Measurements from ENCODE around the gene DNAH2.

Gene DNAH2

DNA sequence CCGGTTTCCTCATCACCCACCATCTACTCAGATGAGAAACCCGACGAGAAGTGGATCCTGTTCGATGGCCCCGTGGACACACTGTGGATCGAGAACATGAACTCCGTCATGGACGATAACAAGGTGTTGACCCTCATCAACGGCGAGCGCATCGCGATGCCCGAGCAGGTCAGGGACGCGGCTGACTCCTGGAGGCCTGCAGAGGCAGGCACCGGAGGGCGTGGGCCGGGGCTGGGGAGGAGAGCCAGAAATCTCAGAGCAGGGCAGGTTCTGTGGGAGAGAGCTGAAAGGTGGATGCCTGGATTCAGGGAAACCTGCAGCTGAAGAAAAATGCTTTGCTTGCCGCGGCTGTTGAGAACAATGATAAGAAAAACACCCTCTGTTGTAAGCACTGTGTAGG, 69.3 kb downstream of the DNAH2 start:
- TF ChIP-seq, protein P1, sequence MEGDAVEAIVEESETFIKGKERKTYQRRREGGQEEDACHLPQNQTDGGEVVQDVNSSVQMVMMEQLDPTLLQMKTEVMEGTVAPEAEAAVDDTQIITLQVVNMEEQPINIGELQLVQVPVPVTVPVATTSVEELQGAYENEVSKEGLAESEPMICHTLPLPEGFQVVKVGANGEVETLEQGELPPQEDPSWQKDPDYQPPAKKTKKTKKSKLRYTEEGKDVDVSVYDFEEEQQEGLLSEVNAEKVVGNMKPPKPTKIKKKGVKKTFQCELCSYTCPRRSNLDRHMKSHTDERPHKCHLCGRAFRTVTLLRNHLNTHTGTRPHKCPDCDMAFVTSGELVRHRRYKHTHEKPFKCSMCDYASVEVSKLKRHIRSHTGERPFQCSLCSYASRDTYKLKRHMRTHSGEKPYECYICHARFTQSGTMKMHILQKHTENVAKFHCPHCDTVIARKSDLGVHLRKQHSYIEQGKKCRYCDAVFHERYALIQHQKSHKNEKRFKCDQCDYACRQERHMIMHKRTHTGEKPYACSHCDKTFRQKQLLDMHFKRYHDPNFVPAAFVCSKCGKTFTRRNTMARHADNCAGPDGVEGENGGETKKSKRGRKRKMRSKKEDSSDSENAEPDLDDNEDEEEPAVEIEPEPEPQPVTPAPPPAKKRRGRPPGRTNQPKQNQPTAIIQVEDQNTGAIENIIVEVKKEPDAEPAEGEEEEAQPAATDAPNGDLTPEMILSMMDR (conservative IDR thresholded peaks at IDR 0.05; ENCODE audit: control insufficient read depth, insufficient read depth, low read depth, low read length) = no peak
- no peak for DNase-seq (ENCODE audit: low read depth)
- H3K4me3 ChIP-seq (ENCODE audit: control insufficient read depth, low read depth, low read length) = no peak overlapping the region

DNA sequence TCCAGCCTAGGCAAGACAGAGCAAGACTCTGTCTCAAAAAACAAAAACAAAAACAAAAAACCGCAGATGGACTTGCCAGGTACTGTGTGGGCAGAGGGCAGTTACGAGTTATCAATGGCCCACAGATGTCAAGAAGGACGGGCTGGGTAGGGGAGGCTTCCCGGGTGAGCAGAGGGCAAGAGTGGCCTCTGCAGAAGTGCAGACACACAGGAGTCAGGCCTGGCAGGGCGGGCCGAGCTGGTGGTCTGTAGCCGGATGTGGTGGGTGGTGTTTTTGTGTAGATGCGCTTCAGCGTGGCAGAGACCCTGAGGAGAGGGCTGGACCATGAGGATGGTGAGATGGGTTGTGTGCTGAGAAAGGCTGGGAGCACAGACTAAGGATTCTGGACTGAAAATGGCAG, 71.6 kb downstream of the DNAH2 start:
- no peak for DNase-seq (ENCODE audit: low read depth)
- no peak overlapping the region for H3K4me3 ChIP-seq (ENCODE audit: control insufficient read depth, low read depth, low read length)
- TF ChIP-seq, protein P1 (conservative IDR thresholded peaks at IDR 0.05; ENCODE audit: control insufficient read depth, insufficient read depth, low read depth, low read length) = no peak

DNA sequence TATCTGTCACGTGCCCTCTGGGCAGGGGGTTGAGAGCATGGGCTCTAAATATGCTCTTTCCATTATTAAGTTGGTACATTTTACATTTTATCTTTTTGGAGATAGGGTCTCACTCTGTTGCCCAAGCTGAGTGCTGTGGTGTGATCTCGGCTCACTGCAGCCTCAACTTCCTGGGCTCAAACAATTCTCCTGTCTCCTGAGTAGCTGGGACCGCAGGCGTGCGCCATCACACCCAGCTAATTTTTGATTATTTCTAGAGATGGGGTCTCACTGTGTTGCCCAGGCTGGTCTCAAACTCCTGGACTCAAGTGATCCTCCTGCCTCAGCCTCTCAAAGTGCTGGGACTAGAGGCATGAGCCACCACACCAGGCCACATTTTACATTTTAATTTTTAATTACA, 72.6 kb downstream of the DNAH2 start:
- no peak overlapping the region for H3K4me3 ChIP-seq (ENCODE audit: control insufficient read depth, low read depth, low read length)
- no peak for DNase-seq (ENCODE audit: low read depth)
- TF ChIP-seq, protein P1 (conservative IDR thresholded peaks at IDR 0.05; ENCODE audit: control insufficient read depth, insufficient read depth, low read depth, low read length) = no peak

DNA sequence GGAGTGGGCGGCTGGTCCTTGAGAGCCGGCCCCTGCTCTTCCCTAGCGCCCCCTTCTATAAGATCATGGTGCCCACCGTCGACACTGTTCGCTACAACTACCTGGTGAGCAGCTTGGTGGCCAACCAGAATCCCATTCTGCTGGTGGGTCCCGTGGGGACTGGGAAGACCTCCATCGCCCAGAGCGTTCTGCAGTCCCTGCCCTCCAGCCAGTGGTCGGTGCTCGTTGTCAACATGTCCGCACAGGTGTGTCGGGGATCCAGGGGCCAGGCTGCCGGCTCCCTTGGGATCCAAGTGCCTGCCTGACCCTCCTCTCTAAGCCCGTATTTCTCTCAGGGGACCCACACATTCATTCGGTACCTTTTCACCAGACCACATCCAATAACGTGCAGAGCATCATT, 75.1 kb downstream of the DNAH2 start:
- TF ChIP-seq, protein P1 (conservative IDR thresholded peaks at IDR 0.05; ENCODE audit: control insufficient read depth, insufficient read depth, low read depth, low read length) = no peak
- no peak overlapping the region for H3K4me3 ChIP-seq (ENCODE audit: control insufficient read depth, low read depth, low read length)
- no peak for DNase-seq (ENCODE audit: low read depth)

DNA sequence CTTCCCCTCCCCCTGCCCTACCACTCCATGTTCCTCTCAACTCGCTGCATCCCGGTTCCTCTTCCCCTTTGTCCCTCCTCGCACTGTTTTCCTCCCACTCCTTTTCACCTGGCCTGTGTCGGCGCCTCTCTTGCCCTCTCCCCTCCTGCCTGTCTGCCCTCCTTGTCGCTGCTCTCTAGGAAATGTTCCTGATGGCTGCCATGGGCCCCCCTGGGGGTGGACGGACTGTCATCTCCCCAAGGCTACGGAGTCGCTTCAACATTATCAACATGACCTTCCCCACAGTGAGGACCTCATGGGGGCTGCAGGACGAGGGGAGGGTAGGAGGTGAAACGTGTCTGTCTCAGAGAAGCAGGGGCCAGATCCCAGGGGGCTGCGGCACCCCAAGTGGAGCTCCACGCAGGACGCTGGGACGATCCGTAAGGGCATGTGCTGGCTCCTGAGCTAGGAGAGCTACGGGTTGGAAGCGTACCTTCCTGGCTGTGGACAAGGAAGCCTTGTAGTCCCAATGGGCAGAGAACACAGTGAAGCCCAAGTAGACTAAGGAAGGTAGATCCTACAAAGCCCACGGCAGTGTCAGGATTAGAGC, 76.6 kb downstream of the DNAH2 start:
- DNase-seq (ENCODE audit: low read depth) = no peak
- TF ChIP-seq, protein P1 (conservative IDR thresholded peaks at IDR 0.05; ENCODE audit: control insufficient read depth, insufficient read depth, low read depth, low read length) = no peak
- no peak overlapping the region for H3K4me3 ChIP-seq (ENCODE audit: control insufficient read depth, low read depth, low read length)

DNA sequence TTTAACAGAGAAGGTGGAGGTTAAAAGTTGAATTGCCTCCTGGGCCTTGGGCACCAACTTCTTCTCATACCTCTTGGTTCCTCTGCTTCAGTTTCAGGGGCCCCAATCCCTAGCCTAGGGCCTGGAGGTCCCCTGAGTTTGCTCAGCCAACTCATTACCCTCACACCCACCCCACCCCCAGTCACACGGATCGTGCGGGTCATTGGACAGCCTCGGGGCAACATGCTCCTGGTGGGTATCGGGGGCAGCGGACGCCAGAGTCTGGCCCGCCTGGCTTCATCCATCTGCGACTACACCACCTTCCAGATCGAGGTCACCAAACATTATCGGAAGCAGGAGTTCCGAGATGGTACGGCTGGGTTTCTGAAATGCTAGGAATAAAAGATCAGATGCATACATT, 80.4 kb downstream of the DNAH2 start:
- TF ChIP-seq, protein P1 (conservative IDR thresholded peaks at IDR 0.05; ENCODE audit: control insufficient read depth, insufficient read depth, low read depth, low read length) = no peak
- H3K4me3 ChIP-seq (ENCODE audit: control insufficient read depth, low read depth, low read length) = no peak overlapping the region
- no peak for DNase-seq (ENCODE audit: low read depth)

DNA sequence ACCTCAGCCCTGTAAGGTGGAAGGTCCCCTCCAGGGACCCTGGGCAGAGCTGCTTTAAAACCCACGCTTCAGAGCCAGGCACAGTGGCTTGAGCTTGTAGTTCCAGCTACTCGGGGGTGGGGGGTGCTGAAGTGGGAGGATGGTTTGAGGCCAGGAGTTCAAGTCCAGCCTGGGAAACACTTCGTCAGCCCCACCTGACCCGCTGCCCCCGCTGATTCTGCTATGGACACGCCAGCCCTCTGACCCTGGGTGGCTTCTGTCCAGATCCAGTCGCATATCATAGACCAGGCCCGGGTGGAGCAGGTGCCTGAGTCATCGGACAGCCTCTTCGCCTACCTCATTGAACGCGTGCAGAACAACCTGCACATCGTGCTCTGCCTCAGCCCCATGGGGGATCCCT, 81.3 kb downstream of the DNAH2 start:
- no peak for DNase-seq (ENCODE audit: low read depth)
- TF ChIP-seq, protein P1 (conservative IDR thresholded peaks at IDR 0.05; ENCODE audit: control insufficient read depth, insufficient read depth, low read depth, low read length) = no peak
- H3K4me3 ChIP-seq (ENCODE audit: control insufficient read depth, low read depth, low read length) = no peak overlapping the region
